OCI-LY3 (cell line): ENCODE results near the gene BUD31.

Source experiments
- EZH2phosphoT487 ChIP-seq: fragments of 200-600 bp; shearing (Covaris generic); IDR thresholded peaks from 2 replicates; pipeline ENCODE4 v1.6.1; 2018; ENCODE audit warnings: antibody characterized with exemption, mixed run types, low read depth
- TF ChIP-seq, protein P1 (sequence below): fragments of 200-600, 300-600 bp; sonication (generic); IDR thresholded peaks from 2 replicates; pipeline ENCODE4 v1.5.1; 2014; ENCODE audit warnings: antibody characterized with exemption, low read length, low read depth

GRCh38 chr7:99457050-99457649 is 48.4 kb downstream of the BUD31 start:
- no peak for TF ChIP-seq EZH2phosphoT487
- TF ChIP-seq, protein P1, sequence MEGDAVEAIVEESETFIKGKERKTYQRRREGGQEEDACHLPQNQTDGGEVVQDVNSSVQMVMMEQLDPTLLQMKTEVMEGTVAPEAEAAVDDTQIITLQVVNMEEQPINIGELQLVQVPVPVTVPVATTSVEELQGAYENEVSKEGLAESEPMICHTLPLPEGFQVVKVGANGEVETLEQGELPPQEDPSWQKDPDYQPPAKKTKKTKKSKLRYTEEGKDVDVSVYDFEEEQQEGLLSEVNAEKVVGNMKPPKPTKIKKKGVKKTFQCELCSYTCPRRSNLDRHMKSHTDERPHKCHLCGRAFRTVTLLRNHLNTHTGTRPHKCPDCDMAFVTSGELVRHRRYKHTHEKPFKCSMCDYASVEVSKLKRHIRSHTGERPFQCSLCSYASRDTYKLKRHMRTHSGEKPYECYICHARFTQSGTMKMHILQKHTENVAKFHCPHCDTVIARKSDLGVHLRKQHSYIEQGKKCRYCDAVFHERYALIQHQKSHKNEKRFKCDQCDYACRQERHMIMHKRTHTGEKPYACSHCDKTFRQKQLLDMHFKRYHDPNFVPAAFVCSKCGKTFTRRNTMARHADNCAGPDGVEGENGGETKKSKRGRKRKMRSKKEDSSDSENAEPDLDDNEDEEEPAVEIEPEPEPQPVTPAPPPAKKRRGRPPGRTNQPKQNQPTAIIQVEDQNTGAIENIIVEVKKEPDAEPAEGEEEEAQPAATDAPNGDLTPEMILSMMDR = no peak
